GM21447 (cell line): ENCODE results near the gene GJB2.
"Not testable (repeated sequence)": the region's sequence is repeated elsewhere in the genome, so short reads cannot be mapped to it uniquely, and the experiment has no call there.

ENCODE experiments used
- ATAC-seq: cut with Tn5 transposase; IDR thresholded peaks from one replicate; pipeline ENCODE4 v1.9.1; 2021; ENCODE audit not compliant: unreplicated experiment

Gene GJB2

DNA sequence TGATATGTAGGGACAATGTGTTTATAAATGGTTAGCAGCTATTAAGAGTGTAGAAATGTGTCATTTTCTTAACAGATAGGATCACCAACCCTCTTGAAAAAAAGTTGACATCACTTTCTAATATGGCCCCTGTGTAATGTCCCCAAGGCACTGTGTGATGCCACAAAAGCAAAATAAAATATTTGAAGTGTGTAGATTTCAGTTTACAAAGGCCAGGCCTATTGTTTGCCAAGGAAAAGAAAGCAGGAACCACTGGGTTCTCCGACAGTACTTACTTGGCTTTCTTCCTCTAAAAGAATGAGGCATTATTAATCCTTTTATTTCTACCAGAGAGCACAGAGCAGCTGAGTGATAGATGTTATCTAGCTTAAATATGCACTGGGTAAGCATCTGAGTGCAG is 21.4 kb downstream of the GJB2 start:
- ATAC-seq = no peak

GRCh38 chr13:20170921-20171320 is 21.8 kb downstream of the GJB2 start:
- no peak for ATAC-seq

DNA sequence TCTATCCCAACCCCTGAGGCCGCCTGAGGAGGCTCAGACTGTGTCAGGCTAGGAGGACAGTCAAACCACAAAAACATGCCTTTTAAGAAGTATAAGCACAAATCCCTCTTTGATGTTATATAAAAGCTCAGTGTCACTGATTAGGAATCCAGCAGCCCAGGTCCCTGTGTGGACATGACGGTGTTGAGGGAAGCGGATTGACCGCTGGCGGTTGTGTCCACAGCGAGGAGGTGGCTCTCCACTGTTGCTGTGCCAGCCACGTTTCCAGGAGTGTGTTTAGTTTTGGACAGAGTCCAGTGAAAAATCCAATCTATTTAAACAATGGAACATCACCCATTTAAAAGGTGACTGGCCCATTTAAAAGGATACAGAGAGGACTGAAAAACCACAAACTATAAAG is 24.3 kb downstream of the GJB2 start:
- no peak for ATAC-seq

GRCh38 chr13:20165417-20166257 is 27.1 kb downstream of the GJB2 start:
- no peak for ATAC-seq

- ATAC-seq = no peak
Observed at GRCh38 chr13:20161951-20162300, 30.8 kb downstream of the GJB2 start.

DNA sequence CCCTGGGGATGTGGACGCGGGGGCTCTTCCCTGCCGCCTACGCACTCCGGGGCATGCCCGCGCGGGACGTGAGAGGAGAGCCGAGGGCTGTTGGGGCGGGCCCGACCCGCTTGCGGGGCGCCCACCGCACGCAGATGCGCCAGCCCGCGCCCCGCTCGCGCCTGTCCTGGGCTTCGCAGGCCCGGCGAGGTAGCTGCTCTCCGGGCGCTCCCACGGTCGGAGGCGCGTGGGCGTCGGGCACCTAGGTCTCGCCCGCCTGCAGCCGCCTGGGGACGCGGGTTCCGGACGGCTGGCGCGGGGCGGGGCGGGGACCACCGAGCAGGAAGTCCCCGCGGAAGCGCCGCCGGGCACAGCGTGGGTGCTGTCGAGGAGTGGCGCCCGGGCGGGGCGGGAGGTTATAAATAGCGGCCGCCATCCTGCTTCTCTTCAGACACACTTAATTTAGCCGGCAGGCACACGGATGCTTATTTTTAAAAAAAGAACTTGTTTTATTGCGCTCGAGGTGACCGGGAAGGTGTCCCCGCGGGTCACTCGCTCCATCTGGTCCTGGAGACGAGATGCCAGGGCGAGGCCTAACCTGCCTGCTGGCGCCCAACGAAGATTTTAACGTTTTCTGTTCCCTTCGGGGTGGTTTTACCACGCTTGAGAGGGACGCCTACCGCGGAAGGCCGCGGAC is 31.3 kb downstream of the GJB2 start:
- peak; percentile 47 for ATAC-seq

DNA sequence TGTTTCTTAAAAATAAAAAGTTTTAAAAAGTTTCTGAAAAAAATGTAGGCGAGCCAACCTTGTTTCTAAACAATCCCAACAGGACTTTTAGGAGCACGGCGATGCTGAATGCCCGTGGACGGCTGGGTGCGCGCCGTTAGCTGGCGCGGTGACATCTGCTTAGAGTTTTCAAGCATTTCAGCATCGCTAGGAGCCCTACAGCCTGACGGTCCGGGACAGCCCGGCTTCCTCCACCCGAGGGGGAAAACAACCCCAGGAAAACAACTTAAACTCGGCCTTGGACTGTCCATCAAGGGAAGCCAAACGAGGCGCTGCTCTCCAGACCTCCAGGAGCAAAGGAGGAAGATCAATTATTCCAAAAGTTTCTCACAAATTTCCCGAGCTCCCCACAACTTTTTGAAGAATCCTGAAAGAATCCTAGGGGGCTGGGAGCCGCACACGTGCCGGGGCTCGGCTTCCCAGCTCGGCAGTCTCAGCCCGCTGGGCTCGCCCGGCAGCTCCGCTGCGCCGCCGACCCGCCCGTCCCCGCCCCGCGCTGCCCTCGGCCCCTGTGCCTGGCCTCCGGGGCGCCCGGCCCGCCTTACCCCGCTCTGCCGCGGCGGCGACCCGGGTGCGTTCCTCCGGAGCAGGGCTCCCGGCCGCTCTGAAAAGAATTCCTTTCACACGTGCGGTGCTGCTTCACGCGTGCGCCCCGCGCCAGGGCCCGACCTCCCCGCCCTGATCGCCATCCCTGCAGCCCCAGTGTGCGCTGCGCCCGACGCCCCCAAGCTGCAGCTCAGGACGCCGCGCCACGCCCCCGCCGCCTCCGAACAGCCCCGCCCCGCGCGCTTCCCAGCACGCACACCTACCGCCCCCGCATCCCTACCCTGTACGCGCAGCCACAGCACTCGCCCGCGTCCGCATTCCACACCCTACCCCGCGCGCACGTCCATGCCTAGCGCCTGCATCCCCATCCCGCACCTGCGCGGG is 32.1 kb downstream of the GJB2 start, which contains the start of gene GJA3:
Gene GJA3 (minus strand): TSS at position 747 of the 969 bp plus-strand sequence. CDS start 17,764 bp downstream, outside the sequence.
- peak; percentile 62 for ATAC-seq

GRCh38 chr13:20159646-20160305 is 33.0 kb downstream of the GJB2 start:
- ATAC-seq = no peak

DNA sequence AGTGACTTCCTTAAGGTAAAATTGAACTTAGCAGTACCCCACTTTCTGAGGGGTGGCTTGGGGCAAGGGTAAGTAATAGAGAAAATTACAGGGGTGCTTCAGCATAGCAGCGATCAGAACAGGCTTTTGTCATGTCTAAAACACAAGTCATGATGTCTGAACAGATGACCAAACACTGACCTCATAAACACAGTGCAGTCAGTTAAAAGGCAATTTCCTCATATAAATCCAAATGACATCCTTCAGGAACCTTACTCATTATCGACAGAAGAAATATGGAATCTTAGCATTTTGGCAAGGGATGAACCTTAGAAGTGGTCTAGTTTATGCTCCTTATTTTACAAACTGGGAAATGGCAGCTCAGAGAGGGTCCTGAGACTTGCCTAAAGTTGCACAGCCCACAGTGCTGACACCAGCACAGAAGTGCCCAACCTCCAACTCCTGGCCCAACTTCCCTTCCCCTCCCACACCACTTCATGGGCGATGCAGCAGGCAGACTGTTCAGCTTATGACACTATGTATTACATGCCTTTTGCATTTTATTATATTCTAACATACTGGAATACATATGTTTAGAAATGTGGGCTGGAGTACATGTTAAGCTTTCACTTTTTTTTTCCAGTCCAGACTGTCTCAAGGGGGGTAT is 35.5 kb downstream of the GJB2 start:
- no peak for ATAC-seq

DNA sequence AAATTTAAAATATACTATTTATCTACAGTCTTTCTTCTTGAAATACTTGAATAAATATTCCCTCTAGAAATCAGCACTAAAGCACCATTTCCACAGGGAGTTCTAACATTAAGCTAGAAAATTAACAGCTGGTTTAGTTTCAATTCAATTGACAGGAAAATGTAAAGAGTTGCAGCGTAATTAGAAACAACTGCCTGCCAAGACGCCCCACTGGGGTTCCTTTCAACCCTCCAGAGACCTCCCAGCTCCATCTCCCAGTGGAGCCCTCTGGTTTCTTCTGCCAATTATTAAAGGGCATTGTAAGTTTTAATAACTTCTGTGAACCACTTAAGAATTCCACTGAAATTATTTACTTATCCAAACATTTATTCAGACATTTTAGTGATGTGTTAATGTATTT is 36.0 kb downstream of the GJB2 start:
- ATAC-seq = no peak

- ATAC-seq = not testable (repeated sequence)
Observed at GRCh38 chr13:20153290-20153689, 39.4 kb downstream of the GJB2 start.

DNA sequence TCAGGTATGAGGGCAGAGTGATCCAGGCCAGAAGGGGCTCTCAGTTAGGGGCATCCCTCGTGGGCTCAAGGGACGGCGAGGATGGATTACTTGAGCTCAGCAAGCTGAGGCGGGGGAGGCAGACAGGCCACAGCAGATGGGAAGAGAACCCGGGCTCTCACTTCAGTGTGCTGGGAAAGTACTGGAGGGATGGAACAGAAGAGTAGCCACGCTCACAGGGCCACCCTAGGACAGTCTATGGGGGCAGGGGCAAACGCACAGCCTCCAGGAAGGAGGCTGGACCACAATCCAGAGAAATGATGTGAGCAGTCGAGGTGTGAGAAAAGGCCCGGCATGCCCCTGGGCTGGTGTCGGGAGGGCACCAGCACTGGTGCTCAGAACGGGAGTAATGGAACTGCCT is 41.1 kb downstream of the GJB2 start:
- no peak for ATAC-seq

DNA sequence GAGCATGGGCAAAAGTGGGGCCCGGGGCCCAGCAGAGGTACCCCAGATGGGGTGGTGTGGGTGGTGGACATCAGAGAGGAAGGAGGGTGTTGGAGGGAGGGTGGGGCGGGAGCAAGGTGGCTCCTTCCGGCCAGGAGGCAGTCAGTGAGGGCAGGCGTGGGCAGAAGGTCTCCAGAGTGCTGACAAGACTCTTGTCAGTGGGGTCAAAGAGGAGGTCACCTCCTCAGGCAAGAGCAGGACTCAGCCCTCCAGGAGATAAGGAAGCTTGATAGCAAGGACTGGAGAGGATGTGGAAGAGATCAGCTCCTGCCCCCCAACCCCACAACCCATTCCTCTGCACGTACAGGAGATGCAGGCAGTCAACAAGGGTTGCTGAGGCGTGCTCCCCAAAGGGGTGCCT is 41.7 kb downstream of the GJB2 start:
- no peak for ATAC-seq

DNA sequence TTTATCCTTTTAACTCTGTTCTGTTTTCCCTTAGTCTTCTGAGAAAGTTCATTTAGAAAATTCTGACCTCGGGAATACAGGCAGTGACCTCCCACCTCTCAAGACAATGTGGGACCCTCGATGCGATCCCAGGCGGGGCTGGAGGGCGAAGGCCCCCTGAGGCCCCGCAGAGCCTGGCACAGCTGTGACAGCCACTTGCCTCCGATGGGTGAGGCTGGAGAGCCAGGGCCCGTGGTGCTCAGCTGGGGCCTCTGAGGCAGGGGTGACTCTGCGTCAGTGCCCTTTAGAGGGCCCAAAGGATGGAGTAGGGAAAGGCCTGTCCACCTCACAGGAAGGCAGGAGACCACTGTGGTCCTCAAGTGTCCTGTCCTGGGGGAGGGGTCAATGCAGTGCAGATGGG is 42.2 kb downstream of the GJB2 start:
- no peak for ATAC-seq

DNA sequence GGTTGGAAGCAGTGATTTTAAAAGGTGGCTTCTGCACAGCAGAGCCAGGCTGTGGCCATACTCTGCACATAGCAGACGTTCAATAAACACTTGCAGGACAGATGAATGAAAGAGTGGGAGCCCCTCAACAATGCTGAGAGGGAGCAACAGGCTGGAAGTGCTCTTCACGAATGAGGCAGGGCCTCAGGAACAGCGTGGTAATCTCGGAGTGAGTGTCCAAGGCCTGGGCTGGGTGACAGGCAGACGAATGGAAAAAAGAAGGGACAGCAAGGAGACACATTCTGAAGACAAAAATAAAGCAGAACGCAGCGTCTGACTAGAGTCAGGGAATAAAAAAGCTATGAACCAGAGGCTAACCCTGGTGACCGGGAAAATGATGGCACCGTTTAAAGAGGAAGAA is 43.0 kb downstream of the GJB2 start:
- no peak for ATAC-seq

- ATAC-seq = no peak
Observed at GRCh38 chr13:20148501-20149183, 44.1 kb downstream of the GJB2 start.

DNA sequence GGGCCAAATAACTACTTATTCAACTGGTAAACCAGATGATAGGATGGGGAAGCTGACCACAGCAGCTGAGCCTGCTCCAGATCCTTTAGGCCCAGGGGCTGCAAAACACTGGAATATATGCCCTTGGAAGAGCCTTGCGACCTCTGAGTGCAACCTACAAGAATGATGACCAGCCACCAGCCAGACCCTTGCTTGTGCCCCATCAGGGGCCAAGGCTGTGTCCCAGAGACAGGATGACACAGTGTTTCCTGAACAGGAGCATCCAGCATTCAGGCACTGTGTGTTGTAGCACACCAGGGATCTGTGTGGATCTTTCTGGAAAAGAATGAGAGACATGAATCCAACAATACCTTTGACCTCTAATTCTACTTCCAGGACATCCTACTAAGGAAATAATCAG is 46.4 kb downstream of the GJB2 start:
- ATAC-seq = no peak

GRCh38 chr13:20145521-20145920 is 47.2 kb downstream of the GJB2 start:
- ATAC-seq = no peak

- no peak for ATAC-seq
Observed at GRCh38 chr13:20144141-20144850, 48.4 kb downstream of the GJB2 start.
